Ishikawa (cell line): ENCODE measurements around the gene NAV2.

ENCODE experiments used
- CREB1 ChIP-seq: IDR thresholded peaks from 2 replicates; pipeline ENCODE4 v1.6.1; 2012; ENCODE audit warnings: low read depth
- MAX ChIP-seq: IDR thresholded peaks from 2 replicates; pipeline ENCODE4 v1.6.1; 2012
- RAD21 ChIP-seq: IDR thresholded peaks from 2 replicates; pipeline ENCODE4 v1.6.1; 2012; ENCODE audit warnings: low read depth
- REST ChIP-seq: IDR thresholded peaks from 2 replicates; pipeline ENCODE4 v1.6.1; 2012; ENCODE audit warnings: low read depth, mild to moderate bottlenecking
- TAF1 ChIP-seq: IDR thresholded peaks from 2 replicates; pipeline ENCODE4 v1.6.1; 2012; ENCODE audit warnings: low read depth, mild to moderate bottlenecking
- TEAD4 ChIP-seq: IDR thresholded peaks from 2 replicates; pipeline ENCODE4 v1.6.1; 2012
- YY1 ChIP-seq: IDR thresholded peaks from 2 replicates; pipeline ENCODE4 v1.6.1; 2012; ENCODE audit warnings: low read depth

GRCh38 chr11:19683862-19684491 is 28.7 kb upstream of the NAV2 start:
- TF ChIP-seq YY1 = no peak
- no peak for TF ChIP-seq CREB1
- no peak for TF ChIP-seq REST
- TF ChIP-seq RAD21 = no peak
- no peak for TF ChIP-seq MAX
- TF ChIP-seq TEAD4 = no peak
- TF ChIP-seq TAF1 = no peak
